Measurements from ENCODE around the gene VPS26C. TPM values are rescaled to one million over a fixed set of nuclear protein-coding genes. Genes with fewer than 3 reads are reported as not detected.

VPS26C gene
- total RNA-seq, 1 experiment from 2014 or later = 42.1 TPM

DNA sequence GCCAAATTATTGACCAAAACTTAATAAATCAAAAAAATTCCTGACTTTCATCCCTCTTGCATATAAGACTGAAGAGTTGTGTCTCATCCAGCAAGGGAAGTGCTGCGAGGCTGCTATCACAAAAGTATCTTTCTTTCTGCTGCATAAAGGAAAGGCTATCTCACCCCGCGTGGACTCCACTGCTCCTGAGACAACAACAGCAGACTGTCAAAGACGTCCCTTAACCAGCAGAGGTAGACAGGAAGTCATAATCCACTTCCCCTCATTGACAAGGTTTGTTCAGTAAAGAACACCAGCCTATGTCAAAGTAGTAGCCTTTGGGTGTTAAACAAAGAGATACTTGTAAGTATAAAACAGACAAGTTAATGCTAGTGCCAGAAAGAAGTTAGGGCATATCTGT lies 29.4 kb downstream of the VPS26C start:
- no peak overlapping the region for H3K27ac ChIP-seq (ENCODE audit: low read depth, low read length)
- TF ChIP-seq, protein P1, sequence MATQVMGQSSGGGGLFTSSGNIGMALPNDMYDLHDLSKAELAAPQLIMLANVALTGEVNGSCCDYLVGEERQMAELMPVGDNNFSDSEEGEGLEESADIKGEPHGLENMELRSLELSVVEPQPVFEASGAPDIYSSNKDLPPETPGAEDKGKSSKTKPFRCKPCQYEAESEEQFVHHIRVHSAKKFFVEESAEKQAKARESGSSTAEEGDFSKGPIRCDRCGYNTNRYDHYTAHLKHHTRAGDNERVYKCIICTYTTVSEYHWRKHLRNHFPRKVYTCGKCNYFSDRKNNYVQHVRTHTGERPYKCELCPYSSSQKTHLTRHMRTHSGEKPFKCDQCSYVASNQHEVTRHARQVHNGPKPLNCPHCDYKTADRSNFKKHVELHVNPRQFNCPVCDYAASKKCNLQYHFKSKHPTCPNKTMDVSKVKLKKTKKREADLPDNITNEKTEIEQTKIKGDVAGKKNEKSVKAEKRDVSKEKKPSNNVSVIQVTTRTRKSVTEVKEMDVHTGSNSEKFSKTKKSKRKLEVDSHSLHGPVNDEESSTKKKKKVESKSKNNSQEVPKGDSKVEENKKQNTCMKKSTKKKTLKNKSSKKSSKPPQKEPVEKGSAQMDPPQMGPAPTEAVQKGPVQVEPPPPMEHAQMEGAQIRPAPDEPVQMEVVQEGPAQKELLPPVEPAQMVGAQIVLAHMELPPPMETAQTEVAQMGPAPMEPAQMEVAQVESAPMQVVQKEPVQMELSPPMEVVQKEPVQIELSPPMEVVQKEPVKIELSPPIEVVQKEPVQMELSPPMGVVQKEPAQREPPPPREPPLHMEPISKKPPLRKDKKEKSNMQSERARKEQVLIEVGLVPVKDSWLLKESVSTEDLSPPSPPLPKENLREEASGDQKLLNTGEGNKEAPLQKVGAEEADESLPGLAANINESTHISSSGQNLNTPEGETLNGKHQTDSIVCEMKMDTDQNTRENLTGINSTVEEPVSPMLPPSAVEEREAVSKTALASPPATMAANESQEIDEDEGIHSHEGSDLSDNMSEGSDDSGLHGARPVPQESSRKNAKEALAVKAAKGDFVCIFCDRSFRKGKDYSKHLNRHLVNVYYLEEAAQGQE (IDR thresholded peaks at IDR 0.05; ENCODE audit: low read depth) = no peak
- TF ChIP-seq SP1 (IDR thresholded peaks at IDR 0.05; ENCODE audit: low read depth) = no peak
- TF ChIP-seq JUND (IDR thresholded peaks at IDR 0.05) = no peak
- no peak for TF ChIP-seq ZFX (IDR thresholded peaks at IDR 0.05)
- TF ChIP-seq CBX3 (IDR thresholded peaks at IDR 0.05; ENCODE audit: low read depth) = no peak
- TF ChIP-seq FOSL1 (IDR thresholded peaks at IDR 0.05; ENCODE audit: low read depth) = no peak
- no peak for TF ChIP-seq SRF (IDR thresholded peaks at IDR 0.05; ENCODE audit: low read depth)
- no peak for TF ChIP-seq ZNF274 (IDR thresholded peaks at IDR 0.05; ENCODE audit: low read depth, low read length)
- TF ChIP-seq ELF1 (IDR thresholded peaks at IDR 0.05; ENCODE audit: borderline replicate concordance, low read depth) = no peak
- TF ChIP-seq EGR1 (IDR thresholded peaks at IDR 0.05; ENCODE audit: low read depth) = no peak
- TF ChIP-seq, protein P2, sequence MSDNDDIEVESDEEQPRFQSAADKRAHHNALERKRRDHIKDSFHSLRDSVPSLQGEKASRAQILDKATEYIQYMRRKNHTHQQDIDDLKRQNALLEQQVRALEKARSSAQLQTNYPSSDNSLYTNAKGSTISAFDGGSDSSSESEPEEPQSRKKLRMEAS (IDR thresholded peaks at IDR 0.05) = no peak
- no peak for TF ChIP-seq CEBPB (IDR thresholded peaks at IDR 0.05; ENCODE audit: low read depth)
- TF ChIP-seq EZH2phosphoT487 (IDR thresholded peaks at IDR 0.05; ENCODE audit: borderline replicate concordance) = no peak
- no peak for TF ChIP-seq TCF7L2 (IDR thresholded peaks at IDR 0.05; ENCODE audit: borderline replicate concordance, extremely low read depth, insufficient read depth, insufficient read length)
- no peak for TF ChIP-seq SIN3A (IDR thresholded peaks at IDR 0.05; ENCODE audit: low read depth)
- no peak for TF ChIP-seq RAD21 (IDR thresholded peaks at IDR 0.05; ENCODE audit: low read depth)
- TF ChIP-seq, protein P3, sequence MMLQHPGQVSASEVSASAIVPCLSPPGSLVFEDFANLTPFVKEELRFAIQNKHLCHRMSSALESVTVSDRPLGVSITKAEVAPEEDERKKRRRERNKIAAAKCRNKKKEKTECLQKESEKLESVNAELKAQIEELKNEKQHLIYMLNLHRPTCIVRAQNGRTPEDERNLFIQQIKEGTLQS (IDR thresholded peaks at IDR 0.05) = no peak
- TF ChIP-seq POLR2A (IDR thresholded peaks at IDR 0.05; ENCODE audit: borderline replicate concordance, extremely low read depth, insufficient read depth, insufficient read length) = no peak
- BruUV-seq (replicated peaks) = no TSS peak

More for the DNA sequence above, 29.4 kb downstream of the VPS26C start:
- Histone ChIP-seq H3K9ac (ENCODE audit: low read length) (no peak overlapping the region), H3K9me2 (ENCODE audit: insufficient read depth) (no peaks in the 10 kb centered on the region), H3K4me1 (ENCODE audit: control insufficient read depth in 1 of 2, insufficient read depth in 2 of 2, low read length in 2 of 2) (no peaks in the 10 kb centered on the region), H4K20me1 (ENCODE audit: insufficient read depth) (no peaks in the 10 kb centered on the region), H3K79me2 (ENCODE audit: insufficient read depth, low read length) (peaks cover 17% of the 10 kb centered on the region), H3K27me3 (ENCODE audit: insufficient read depth, low read length) (no peaks in the 10 kb centered on the region), H2AFZ (ENCODE audit: low read depth, low read length, poor library complexity, severe bottlenecking) (no peak overlapping the region), H3K36me3 (ENCODE audit: control insufficient read depth in 1 of 2, insufficient read depth in 2 of 2, low read length in 2 of 2) (no peaks in the 10 kb centered on the region; a peak in 2 of 4 replicates), H3K4me3 (replicated peaks in 1 of 2; ENCODE audit: low read depth in 1 of 2, low read length in 2 of 2) (no peak overlapping the region), H3K4me2 (ENCODE audit: low read length) (no peak overlapping the region), H3K9me3 (ENCODE audit: control insufficient read depth in 1 of 2, insufficient read depth in 1 of 2, low read depth in 1 of 2, low read length in 2 of 2) (no peaks in the 10 kb centered on the region)
- ATAC-seq (no peak), DNase-seq (ENCODE audit: low read depth, low spot score) (no peak)
- CTCF ChIA-PET = no interaction called here
- POLR2A ChIA-PET = no interaction called here
- RAD21 ChIA-PET (ENCODE audit: low non-redundant PET in 1 of 2, low total read pairs in 2 of 2, uncharacterized antibody in 2 of 2, unreplicated experiment in 2 of 2) = no interaction called here
- intact Hi-C loops (cut with micrococcal nuclease) = no loop called here
